Fibroblast of skin of scalp (primary cell): ENCODE data around the gene IL21.

ENCODE experiments used
- DNase-seq: peaks from one replicate; pipeline ENCODE4 v3.0.0-alpha.2; 2013

Gene IL21

DNA sequence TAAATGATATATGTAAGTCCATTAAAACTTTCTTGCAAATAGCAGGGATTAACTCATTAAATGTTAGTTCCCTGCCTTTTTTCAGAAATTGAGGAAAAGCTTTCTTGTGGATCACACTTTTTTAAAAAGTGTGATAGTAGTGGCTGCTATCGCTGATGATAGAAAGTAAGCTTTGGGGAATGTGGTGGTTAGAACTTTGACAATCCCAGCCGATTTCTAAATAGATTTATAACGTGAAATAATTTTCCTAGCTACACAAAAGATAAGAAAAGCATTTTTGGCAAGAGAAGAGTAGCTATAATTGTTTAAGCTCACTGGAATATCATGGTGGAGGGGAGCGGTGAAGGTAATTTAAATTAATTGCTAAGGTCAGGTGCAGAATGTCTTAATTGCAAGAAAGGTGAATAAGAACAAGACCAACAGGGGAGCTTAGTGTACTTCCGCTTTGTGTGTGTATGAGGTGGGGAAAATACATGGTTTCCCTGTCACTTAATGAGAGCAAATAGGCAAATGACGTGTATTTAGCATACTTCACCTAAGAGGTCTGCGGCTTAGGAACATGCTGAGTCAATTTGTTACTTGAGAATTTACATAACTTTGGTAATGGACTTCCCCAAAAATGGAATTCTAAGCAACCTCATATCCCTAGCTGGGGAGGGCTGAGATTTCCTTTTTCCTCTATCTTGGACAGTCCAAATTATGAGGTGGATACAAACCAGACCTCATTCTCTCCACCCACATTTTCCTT is 11.7 kb upstream of the IL21 start:
- no peak for DNase-seq

- DNase-seq = peak; percentile 26
These were observed 4.3 kb upstream of the IL21 start for GRCh38 chr4:122625156-122625555.

DNA sequence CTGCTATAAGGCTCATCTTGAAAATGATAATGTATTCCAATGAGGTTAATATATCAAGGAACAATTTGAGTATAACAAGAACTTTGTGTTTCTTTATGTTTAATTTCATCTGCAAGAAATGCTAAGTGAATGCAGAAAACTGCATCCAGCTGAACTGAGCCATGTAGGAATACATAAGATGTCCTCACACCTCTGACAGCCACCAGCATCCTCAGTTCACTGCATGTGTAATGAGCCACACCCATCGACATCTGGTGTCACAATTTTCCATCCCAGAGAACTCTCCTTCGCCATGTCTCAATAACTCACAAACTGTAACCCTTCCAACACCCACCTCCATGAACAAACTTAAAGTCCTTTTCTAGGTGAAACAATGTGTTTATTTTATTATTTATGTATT is 3.3 kb upstream of the IL21 start:
- DNase-seq = no peak

DNA sequence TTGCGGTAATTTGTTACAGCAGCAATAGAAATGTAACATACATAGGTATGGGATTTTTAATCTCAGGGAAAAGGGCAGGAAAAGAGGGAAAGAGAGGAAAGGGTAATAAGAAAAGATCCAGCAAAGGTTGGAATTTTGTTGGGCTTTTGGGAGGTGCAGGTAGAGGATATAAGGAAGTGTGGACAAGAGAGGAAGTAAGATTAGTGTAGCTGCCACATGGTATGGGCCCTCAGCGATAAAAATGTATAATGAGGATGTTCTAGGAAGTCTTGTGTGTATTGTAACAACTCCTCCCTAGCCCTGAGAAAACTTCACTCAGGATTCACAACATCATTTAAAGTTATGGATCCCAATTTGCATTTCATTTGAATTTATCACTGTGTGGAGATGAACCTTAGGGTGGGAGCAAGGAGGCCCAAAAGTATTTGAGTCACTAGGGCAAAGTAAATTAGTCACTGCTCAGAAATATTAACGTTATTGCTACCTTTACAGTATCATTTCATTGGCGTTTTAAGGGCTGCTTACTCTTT is 2.8 kb upstream of the IL21 start:
- DNase-seq = no peak

- DNase-seq = no peak
These were observed 1.5 kb upstream of the IL21 start for GRCh38 chr4:122622400-122622799.

DNA sequence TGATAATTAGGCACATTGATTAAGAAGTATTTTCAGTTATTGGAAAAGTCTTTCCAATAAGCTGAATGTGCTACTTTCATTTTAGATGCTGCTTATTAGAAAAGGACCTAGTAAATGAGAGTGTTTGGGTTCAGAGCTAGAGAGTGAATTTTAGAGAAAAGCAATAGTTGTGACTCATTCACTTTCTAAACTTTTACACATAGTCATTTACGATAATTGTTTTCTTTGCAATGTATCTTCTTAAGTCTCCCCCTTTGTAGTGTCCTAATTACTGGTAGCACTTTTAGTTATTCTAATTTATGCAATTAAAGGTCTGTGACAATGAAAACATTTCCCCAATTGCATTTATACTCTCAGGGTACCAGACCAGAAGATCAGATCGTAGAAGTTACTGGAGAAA is 1.3 kb downstream of the IL21 start:
- no peak for DNase-seq

GRCh38 chr4:122617597-122618593 is 3.0 kb downstream of the IL21 start:
- no peak for DNase-seq

GRCh38 chr4:122616915-122617596 is 3.8 kb downstream of the IL21 start:
- no peak for DNase-seq

DNA sequence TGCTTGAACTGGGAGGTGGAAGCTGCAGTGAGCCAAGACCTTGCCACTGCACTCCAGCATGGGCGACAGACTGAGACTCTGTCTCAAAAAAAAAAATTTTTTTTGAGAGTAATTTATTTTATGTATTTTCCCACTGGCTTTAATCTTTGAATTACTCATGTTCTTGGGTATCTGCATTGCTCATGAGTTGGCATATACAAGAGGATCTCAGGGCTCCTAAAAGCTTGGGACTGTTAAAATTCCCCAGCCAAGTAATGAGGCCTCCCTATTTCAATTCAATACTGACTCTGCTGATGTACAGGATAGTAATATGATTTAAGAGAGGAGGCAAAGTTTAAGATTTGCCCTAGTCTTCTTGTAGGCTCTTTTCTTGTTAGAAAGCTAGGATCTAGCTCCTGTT is 6.2 kb downstream of the IL21 start:
- no peak for DNase-seq

GRCh38 chr4:122612540-122612939 is 8.3 kb downstream of the IL21 start:
- no peak for DNase-seq

GRCh38 chr4:122606364-122607043 is 14.4 kb downstream of the IL21 start:
- no peak for DNase-seq

- DNase-seq = no peak
These were observed 16.7 kb downstream of the IL21 start for GRCh38 chr4:122604146-122604545.

GRCh38 chr4:122603156-122603574 is 17.7 kb downstream of the IL21 start:
- no peak for DNase-seq

- peak; percentile 54 for DNase-seq
These were observed 18.4 kb downstream of the IL21 start for GRCh38 chr4:122602277-122603142.

- no peak for DNase-seq
These were observed 29.7 kb downstream of the IL21 start for GRCh38 chr4:122591196-122591595.

- DNase-seq = peak; percentile 47
These were observed 32.2 kb downstream of the IL21 start for GRCh38 chr4:122588453-122589238.

DNA sequence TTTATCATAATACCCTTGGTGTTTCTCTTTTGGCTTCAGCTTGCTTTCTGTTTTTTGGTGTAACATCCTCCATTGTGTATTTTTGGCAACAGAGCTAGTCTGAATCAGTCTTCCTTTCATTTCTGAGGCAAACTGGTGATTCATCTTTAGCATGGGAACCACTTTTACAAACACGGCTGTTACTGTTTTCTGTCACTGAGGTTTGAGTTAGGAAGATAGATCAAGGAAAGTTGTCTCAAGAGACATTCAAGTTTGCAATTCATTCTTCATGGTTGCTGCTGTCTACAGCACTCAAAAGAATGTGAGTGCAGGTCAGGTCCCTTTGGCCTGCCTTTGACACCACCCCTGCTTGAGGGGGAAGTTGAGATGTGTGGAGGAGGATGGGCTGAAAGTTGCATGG is 36.3 kb downstream of the IL21 start:
- peak; percentile 79 for DNase-seq

- DNase-seq = no peak
These were observed 37.0 kb downstream of the IL21 start for GRCh38 chr4:122583906-122584305.

DNA sequence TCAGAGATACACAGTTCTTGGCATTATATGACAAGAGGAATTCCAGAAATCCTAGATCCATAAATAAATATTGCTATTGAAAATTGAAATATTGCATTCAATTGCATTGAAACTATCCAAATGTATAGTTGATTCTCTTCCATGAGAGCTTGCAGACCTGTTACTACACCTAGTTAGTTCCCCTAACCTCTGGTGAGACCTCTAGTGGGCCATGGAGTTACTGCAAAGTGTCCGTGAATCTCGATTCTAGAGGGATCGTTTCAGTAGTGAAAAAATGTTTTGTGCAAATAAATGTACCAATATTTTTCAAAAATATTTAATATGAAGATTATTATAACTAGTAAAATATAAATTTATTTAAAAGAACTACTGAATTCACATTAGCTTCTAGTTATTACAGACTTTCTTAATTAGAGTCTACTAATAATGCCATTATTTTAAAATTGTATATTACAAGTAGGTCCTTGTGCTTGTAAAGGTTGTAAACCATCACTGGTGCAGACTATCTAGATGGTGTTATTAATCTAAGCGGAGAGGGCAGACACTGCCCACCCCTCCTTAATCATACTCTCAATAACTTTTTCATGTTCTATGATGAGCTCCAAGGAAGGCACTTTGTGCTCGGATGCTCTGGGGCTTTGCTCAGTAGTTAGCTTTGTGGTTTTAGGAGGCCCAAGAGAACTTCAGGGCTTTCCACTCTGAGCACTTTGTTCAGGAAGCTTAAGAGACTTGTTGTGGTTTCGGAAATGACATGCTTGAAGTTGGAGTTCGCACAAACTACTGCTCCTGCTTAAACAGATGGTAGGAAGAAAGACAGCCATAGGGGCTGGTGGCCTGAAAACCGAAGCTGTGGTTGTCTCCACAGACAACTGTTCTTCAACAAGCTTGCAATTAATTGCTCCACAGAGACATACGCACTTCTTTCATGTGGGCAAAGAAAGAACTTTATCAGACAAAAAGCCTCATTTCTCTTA is 42.8 kb downstream of the IL21 start:
- DNase-seq = peak; percentile 37
